Activated naive CD4-positive, alpha-beta T cell treated with anti-CD3 and anti-CD28 coated beads, Interleukin-2, amount 50 U/mL, for 72 hours (primary cell): Measurements from ENCODE around the gene FCN3. TPM values are rescaled to one million over a fixed set of nuclear protein-coding genes. Genes with fewer than 3 reads are reported as not detected.
"Not testable (repeated sequence)": the region's sequence is repeated elsewhere in the genome, so short reads cannot be mapped to it uniquely, and the experiment has no call there.

Source experiments
- ATAC-seq, 2 donors: fragments of 150-1000 bp; cut with Tn5 transposase; 2 replicates each; pipeline ENCODE4 v1.10.0; 2021; ENCODE audit warnings: mild to moderate bottlenecking in 2 of 2, moderate library complexity in 2 of 2
- DNase-seq, 2 donors: peaks; one replicate each; pipeline ENCODE4 v3.0.0; 2021 to 2022; ENCODE audit warnings: low spot score in 2 of 2
- H3K27ac Mint-ChIP-seq, 2 donors: one replicate each; pipeline ENCODE4 v1.8.0; 2022; ENCODE audit warnings: mild to moderate bottlenecking in 2 of 2, mixed read lengths in 2 of 2
- H3K36me3 Mint-ChIP-seq, 2 donors: one replicate each; pipeline ENCODE4 v1.8.0; 2022; ENCODE audit warnings: mixed read lengths in 2 of 2
- H3K9me3 Mint-ChIP-seq, 2 donors: one replicate each; pipeline ENCODE4 v1.8.0; 2022; ENCODE audit warnings: mixed read lengths in 2 of 2
- total RNA-seq, 2 donors: library from RNA; stranded (reverse); gene quantifications; one replicate each; pipeline ENCODE4 v1.2.3, GENCODE V29; 2022

Gene FCN3
- total RNA-seq, 2 donors from 2014 or later: not detected

DNA sequence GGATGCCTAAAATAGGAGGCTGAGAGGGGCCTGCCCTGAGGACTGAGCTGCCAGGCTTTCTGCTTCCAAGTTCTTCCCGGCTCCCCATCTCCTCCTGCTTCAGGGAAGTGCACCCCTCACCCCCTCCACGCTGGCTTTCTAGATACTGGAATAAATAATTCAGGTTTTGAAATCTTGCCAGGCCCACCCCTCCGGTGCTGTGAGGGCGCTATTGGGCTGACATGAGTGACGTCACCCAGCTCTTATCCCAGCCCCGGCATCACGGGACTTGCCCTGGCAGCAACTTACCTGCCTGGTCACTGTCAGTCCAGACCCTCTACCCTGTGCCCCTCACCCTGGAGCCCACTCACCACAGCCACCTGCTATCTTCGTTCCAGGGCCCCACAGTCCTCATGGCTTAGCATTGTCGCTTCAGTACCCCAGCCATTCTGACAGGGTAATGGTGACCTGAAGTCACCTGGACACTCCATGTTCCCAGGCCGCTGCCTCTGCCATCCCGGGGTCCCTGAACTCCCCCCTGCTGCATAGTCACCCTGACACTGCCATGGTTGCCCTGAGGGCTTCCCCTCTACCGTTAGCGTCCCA is 17.0 kb upstream of the FCN3 start:
- peak in 1 of 2 donors; percentile 62 for DNase-seq
- Mint-ChIP-seq H3K36me3 (no peaks in the 10 kb centered on the region), H3K9me3 (no peaks in the 10 kb centered on the region), H3K27ac (peak overlapping the region; percentile 85 to 95)
- no peak for ATAC-seq

DNA sequence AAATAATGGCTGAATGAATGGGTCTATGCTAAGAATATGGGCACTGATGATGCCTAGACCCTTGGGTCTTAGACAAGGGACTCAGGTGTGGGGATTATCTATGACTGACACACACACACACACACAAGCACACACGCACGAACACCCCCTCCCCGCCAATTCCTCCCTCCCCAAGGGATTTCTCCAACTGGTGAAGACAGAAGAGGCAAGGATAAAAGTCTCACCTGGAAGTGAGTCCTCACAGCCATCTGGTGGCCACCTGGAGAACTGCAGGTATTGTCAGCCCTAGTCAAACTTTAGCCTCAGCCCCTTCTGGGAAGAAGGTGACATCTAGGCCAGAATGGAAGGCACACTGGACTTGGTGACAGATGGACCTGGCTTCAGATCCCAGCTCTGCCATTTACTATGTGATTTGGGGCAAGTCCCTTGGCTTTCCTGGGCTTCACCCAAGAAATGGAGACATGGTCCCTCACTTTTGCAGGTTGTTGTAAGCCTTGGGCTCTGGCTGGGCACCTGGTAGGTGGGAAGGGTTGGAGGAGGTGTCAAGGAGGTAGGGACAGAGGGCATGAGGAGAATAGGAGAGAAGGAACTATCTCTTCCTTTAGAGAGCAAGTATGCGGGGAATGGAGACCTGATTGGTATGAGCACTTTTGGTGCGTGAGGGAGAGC is 13.8 kb upstream of the FCN3 start:
- no peaks in the 10 kb centered on the region for H3K36me3 Mint-ChIP-seq
- H3K9me3 Mint-ChIP-seq: no peaks in the 10 kb centered on the region
- ATAC-seq (no peak), DNase-seq (peak; percentile 70 to 79)
- H3K27ac Mint-ChIP-seq: no peak overlapping the region

DNA sequence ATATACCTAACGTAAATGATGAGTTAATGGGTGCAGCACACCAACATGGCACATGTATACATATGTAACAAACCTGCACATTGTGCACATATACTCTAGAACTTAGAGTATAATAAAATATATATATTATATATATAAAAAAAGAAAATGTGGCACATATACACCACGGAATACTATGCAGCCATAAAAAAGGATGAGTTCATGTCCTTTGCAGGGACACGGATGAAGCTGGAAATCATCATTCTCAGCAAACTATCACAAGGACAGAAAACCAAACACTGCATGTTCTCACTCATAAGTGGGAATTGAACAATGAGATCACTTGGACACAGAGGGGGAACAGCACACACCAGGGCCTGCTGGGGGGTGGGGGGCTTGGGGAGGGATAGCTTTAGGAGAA is 10.2 kb upstream of the FCN3 start:
- ATAC-seq: not testable (repeated sequence)

DNA sequence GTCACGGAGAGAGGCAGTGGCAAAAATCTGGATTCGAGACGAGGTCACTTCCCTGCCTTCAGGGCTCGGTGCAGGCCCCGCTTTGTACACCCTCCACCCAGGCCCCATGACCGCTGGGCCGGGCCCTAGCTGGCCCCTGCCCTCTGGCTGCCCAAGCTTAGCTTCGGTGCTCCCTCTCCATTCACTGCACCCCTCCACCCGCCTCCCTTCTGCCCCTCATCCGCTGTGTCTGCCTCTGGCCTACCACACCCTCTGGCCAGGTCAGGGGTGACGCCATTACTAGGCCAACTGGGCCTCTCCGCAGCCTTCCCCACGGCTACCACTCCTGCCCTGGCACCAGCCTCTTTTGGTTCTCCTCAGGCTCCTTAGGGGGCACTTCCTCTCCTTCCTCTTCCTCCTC is 9.0 kb upstream of the FCN3 start:
- no peaks in the 10 kb centered on the region for H3K9me3 Mint-ChIP-seq
- H3K27ac Mint-ChIP-seq: no peak overlapping the region

More for the DNA sequence above, 10.2 kb upstream of the FCN3 start:
- DNase-seq, H3K27ac Mint-ChIP-seq, H3K36me3 Mint-ChIP-seq, H3K9me3 Mint-ChIP-seq: not testable (repeated sequence)

DNA sequence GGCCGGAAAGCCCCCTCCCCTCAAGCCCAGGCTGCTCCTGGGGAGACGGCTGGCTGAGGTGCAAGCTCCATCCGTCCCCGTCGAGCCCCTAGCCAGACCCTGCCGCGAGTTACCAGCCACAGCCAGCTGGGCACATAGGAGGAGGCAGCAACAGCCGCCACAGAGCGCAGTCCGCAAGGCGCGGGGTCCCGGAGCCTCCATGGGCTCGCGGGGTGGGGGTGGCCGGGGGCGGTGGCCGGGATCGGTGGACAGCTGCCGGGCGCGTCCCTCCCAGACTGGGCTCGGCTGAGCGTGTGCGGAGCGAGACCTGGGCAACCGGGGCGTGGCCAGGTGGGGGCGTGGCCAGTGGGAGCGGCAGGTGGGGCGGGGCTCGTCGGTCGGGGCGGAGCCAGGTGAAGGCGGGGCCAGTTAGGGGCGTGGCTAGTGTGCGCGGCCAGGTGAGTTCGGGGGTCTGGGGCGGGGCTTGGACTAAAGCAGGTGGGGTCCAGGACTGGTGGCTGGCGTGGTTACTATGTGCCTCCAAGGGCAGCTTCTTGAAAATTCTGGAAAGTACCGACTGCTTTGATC is 8.5 kb upstream of the FCN3 start, which contains the start of gene CD164L2:
Gene CD164L2, minus strand, starts transcription at position 295 of the 567 bp plus-strand sequence. Its CDS starts 94 bp downstream, at position 201.
- ATAC-seq (peak in 1 of 2 donors; percentile 64), DNase-seq (peak in 1 of 2 donors; percentile 52)
- no peaks in the 10 kb centered on the region for H3K36me3 Mint-ChIP-seq
- H3K9me3 Mint-ChIP-seq: no peaks in the 10 kb centered on the region
- no peak within 1 kb of the TSS for H3K27ac Mint-ChIP-seq

More for the DNA sequence above, 9.0 kb upstream of the FCN3 start:
- no peak for ATAC-seq
- no peaks in the 10 kb centered on the region for H3K36me3 Mint-ChIP-seq
- DNase-seq: no peak

DNA sequence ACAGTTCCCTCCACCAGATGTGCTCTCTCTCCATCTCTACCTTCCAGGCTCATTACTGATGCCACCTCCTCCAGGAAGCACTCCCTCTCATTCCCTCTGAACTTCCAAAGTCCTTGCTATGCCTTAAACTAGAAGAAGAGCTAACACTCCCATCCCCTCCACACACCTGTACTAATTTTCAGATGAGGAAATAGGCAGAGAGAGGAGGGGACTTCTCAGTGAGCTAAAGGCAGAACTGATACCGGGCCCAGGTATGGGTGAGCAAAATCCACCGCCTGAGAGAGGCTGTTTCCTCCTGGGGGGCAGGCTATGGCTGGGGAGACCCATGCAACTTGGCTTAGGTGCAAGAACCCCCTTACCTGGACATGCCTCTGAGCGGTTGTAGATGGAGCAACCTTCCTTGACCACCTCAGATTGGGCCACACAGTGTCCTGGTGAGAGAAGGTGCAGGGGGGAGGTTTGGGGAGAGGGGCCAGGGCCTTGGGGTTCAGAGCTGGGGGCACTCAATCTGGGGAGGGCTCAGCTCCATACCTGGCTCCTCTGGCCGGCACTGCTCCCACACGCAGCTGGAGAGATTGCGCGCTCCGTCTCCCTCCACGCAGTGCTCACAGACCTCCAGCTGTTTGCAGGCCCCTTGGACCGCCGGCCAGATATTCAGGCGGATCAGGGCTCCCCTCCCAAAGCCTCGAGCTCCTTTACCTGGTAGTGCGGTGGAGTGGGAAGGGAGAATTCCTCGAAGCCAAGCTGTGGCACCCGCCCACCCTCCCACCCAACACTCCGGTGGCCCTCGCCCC is 7.5 kb upstream of the FCN3 start:
- Mint-ChIP-seq H3K27ac (no peak overlapping the region), H3K9me3 (no peaks in the 10 kb centered on the region), H3K36me3 (no peaks in the 10 kb centered on the region)
- DNase-seq: no peak
- no peak for ATAC-seq

DNA sequence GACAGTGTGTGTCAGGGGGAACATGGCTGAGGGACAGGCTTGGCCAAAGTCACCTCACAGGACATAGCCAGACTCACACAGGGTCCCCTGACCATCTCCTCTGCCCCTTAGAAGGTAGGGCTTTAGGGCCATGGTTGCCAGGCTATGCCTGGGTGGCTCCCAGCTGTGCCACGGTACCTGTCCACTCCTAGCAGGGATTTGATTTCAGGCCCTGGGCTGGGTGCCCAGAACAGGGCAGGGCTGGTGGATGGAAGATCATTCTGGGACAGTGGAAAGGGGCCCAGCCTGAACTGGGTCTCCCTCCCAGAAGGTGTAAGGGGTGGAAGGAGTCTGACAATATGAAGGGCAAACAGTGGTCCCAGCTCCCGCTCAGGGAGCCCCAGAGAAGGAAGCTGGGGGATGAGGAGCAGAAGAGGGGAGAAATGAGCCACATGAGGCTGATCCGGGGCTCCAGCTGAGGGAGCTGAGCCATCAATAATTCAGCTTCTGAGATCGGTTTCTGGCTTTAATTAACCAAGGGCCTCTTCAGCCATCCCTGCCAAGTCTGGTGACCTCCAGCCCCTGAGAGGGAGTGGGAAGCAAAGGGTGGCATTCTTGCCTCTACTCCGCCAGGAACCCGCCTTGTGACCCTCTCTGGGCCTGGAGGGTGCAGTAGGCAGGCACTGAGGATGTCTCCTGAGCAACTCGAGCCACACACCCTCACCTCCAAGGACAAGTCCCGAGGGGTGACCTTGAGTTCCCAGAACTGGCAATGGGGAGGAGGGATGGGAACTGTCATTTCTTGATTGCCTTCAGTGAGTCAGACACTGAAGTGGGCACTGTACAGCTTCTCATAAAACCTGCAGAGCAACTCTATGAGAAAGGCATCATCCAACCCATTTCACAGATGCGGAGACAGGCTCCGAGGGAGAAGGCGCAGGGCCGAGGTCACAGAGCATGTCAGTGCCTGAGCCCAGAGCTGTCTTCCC is 6.4 kb upstream of the FCN3 start:
- peak overlapping the region in 1 of 2 donors; percentile 72 for H3K27ac Mint-ChIP-seq
- DNase-seq (no peak), ATAC-seq (no peak)
- no peaks in the 10 kb centered on the region for H3K9me3 Mint-ChIP-seq
- H3K36me3 Mint-ChIP-seq: no peaks in the 10 kb centered on the region

DNA sequence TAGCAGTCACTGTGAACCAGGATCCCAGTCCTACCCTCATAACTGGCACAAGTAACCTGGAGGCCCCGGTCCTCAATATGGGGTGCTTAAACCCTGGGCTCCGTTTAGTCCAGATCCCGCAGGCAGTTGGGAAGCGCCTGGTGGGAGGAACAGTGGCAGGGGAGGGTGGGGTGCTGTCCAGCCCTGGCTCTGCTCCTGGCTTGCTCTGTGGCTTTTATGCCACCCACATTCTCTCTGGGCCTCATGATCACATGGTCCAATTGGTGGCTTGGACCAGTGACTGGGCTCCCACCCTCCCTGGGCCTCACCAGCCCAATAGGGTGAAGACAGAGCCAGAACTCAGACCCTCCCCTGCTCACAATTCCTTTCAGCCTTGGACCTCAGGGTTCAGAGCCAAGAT is 5.6 kb upstream of the FCN3 start:
- H3K27ac Mint-ChIP-seq: peak overlapping the region in 1 of 2 donors; percentile 72

DNA sequence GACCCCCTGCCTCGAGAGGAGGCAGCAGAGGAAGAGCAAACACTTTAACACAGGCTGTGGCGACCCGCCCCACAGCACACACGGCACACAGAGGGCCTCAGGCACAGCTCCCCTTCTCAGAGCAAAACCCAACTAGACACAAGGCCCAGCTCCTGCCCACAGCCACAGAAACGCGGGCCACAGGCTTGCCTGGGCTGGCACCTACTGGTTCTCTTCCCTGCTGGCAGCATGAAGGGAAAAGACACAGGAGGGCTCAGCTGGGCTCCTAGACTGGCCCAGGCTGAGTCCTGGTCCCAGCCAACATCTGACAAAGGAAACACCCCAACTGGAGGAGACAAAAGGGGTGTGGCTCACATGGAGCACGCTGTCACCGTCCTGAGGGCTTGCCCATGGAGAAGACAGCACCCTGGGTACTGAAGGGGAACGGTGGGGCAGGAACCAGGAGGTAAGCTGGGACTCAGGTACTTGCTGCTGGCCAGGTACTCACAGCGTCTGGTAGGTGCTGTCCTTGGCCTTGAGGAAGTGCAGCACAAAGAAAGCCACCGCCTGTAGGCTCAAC is 5.0 kb upstream of the FCN3 start:
- H3K9me3 Mint-ChIP-seq: no peaks in the 10 kb centered on the region
- no peak overlapping the region for H3K27ac Mint-ChIP-seq
- no peak for DNase-seq
- no peak for ATAC-seq
- H3K36me3 Mint-ChIP-seq: no peaks in the 10 kb centered on the region

More for the DNA sequence above, 5.6 kb upstream of the FCN3 start:
- H3K9me3 Mint-ChIP-seq: no peaks in the 10 kb centered on the region
- no peaks in the 10 kb centered on the region for H3K36me3 Mint-ChIP-seq
- ATAC-seq (no peak), DNase-seq (no peak)

DNA sequence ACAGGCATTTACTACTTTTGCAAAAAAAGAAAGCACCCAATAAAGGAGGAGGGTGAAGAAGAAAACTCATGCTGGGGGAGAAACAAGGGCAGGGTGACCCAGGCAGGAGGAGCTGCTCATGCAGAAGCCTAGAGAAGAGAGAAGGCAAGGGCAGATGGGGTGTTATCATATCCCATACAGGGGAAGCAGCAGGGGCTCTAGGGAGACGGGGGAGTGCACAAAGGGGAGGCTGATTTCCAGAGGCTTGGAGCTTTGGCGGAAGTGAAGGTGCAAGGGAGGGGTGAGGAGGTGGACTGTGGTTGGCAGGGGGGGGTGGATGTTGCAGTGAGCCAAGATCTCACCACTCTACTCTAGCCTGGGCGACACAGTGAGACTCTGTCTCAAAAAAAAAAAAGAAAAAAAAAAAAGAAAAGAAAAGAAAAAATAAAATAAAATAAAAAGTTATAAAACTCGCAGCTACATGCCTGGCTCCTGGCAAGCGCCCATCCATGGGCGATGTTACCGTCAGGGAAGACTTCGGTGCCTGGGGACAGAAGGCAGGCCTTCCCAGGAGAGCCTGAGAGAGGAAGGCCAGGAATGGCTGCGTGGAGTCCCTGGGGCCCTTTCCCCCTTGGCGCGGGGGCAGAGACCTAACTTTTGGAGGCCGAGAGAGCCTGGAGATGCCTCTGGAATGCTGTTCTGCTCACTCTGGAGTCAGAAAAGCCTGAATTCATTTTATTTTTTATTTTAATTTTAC is 3.3 kb upstream of the FCN3 start:
- Mint-ChIP-seq H3K27ac (no peak overlapping the region), H3K9me3 (no peaks in the 10 kb centered on the region), H3K36me3 (no peaks in the 10 kb centered on the region)
- DNase-seq (no peak), ATAC-seq (no peak)

DNA sequence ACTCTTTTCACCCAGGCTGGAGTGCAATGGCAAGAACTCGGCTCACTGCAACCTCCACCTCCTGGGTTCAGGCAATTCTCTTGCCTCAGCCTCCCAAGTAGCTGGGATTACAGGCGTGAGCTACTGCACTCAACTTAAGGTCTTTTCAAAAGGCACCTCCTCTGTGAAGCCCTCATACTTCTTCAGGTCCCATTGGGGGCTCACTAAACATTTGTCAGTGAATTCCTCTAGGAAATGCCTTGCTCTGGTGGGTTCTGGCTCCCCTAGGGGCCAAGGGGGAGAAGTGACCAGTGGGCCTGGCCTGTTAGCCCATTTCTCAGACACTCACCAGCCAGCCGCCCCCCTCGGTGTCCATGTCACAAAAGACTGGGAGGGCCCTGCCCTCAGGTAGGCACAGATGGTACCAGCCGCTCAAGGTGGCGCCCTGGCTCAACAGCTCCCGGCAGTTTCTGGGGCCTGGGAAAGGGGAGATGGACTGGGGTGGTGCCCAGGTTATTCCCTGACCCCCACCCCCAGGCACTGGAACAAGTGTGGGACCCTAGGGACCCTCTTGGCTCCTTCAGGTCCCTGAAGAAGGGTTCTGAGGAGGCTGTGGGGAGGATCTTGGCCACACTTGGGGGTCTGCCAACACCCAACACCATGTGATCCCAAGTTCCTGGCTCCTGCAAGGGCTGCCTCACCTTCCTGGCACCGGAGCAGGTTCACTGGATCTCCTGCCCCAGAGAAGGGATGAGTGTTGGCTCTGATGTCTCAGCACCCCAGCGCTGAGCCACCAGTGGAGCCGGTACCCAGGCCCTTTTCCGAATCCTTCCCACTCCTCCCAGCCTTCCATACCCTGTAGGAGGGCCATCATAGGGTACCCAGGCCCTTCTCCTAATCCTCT is 1.6 kb downstream of the FCN3 start:
- Mint-ChIP-seq H3K27ac (peak overlapping the region in 1 of 2 donors; percentile 29), H3K9me3 (no peaks in the 10 kb centered on the region), H3K36me3 (no peaks in the 10 kb centered on the region)
- ATAC-seq (no peak), DNase-seq (no peak)

DNA sequence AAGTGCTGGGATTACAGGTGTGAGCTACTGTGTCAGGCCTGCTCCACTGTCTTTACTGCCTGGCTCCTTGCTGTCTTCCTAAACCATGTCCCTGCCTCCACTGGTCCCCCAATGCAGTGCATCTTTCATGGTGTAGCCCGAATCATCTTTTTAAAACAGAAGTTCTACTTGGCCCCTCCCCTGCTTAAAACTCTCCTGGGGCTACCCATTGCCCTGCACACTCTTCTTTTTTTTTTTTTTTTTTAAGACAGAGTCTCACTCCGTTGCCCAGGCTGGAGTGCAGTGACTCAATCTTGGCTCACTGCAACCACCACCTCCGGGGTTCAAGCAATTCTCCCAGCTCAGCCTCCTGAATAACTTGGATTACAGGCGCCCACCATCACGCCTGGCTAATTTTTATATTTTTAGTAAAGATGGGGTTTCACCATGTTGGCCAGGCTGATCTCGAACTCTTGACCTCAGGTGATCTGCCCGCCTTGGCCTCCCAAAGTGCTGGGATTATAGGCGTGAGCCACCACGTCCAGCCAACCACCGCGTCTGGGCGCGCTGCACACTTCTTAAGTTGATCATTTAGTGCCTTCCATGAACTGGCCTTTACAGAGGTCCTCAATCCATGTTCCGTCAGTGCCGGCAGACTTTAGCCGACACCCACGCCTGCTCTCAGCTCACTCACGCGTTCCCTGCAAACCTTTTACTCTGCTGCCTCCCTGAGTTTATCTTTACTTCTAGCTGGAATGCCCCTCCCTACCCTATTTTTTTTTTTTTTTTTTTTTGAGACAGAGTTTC is 2.4 kb downstream of the FCN3 start:
- ATAC-seq: no peak
- Mint-ChIP-seq H3K9me3 (no peaks in the 10 kb centered on the region), H3K27ac (peak overlapping the region in 1 of 2 donors; percentile 29), H3K36me3 (no peaks in the 10 kb centered on the region)
- DNase-seq: no peak

DNA sequence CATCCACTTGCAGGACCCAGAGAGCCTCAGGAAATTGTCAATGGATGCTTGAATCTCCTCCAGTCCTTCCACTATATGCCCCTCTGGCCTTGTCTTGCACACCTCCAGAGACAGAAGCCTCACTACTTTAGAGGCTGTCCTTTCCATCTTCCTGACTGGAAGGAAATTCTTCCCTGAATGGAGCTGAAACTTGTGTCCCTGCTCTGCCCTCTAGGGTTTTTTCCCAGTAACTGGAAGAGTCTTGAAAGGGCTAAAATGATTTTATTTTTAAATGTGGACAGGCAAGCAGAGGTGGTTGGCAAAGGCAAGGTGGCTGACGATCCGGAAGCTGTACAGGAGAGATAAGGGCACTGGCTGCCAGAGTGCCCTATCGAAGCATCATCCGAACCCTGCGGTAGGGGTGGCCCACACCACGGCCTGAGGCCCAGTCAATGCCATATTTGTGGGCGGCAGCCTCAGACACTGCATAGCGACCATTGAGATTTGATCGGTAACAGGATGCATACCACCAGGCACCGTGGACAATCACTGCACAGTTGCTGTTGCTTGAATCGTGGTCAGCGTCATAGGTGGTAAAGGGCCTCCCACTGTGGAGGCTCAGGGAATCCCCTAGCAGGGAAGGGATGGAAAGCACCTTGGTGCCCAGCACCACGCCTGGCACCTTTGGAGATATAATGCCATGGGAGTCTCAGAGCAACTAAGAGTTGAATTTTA is 5.6 kb downstream of the FCN3 start:
- Mint-ChIP-seq H3K27ac (no peak overlapping the region), H3K9me3 (no peaks in the 10 kb centered on the region), H3K36me3 (no peaks in the 10 kb centered on the region)
- DNase-seq: no peak
- ATAC-seq: no peak
